Measurements from ENCODE around the gene CASQ1.

The CASQ1 gene

DNA sequence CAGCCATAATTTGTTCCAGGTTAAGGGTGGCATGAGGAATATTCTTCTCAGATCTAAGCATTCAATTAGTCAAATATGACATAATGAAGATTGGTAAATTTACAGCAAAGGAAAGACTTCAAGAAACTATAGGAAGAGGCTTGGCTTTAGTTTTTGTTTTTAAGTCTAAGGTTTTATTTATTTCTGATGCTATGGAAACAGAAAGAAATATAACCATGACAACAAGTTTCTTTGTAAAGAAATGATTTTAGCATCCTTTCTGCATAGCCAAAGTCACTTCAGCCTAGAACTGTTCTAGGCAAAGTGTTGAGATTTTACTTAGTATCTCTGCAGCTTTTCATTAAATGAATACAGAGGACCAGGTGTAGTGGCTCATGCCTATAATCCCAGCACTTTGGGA, 42.5 kb downstream of the CASQ1 start:
- no peak for DNase-seq

- no peak for DNase-seq
These were observed 46.4 kb downstream of the CASQ1 start for GRCh38 chr1:160236806-160237205.

DNA sequence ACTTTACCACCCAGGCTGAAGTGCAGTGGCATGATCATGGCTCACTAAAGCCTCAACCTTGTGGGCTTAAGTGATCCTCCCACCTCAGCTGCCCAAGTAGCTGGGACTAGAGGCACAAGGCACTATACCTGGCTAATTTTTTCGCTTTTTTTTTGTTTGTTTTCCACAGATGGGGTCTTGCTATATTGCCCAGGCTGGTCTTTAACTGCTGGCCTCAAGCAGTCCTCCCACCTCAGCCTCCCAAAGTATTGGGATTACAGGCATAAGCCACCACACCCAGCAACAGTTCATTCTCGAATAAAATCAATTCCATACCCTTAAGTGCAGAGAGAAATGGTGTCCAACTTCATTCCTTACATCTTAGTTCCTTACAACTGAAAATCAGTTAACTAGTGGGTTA, 47.2 kb downstream of the CASQ1 start:
- no peak for DNase-seq

DNA sequence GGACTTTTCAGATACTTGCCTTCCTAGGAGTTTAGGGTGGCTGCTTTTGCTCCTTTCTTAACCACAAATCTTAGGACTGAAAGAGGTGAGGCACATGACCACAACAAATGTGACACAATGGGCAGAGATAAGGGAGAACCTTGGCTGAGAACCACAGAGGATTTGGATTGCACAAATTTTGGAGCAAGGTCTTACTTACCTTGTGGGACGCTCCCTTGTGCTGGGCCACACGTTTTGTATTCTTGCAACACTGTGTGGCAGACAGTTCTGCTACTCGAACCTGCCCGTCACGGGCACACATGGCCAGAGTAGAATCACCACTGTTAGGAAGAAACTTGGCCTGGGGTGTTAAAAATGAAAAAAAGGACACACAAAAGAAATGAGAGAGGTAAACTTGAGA, 48.0 kb downstream of the CASQ1 start:
- DNase-seq, result no peak

- no peak for DNase-seq
These were observed 49.4 kb downstream of the CASQ1 start for GRCh38 chr1:160239582-160240299.

DNA sequence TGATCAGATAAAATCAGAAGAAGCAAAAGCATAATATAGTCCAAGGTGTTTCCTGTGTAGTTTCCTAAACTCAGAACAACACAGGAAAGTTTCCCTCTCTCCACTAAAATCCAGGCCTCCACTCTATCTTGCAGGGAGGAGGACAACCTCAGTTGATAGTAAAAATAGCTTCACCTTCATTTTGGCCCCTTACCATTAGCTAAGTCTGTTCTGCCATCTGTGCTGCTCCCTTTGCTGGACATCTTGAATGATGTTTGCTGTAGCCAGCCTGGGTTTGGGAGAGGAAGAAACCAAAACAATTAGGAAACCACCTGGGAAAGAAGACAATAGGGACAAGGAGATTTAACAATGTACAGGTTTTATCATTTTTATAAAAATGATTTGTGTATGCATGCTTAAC, 53.4 kb downstream of the CASQ1 start:
- DNase-seq, result no peak

DNA sequence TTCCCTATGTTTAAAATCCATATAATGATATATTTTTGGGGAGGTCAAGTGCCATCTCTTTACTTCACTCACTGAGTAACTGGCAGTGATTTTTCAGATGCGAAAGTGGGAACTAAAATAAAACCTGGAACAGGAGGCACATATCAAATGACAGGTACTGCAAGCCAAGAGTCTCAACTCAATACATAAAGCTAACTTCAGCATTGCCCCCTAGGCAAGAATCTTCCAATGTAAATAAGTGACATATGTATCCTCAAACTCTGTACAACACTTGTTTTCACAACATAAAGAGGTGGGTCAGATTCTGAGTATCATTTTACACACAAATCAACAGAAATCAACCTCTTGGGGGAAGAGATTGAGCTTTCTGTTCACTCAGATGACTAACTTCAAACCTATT, 53.8 kb downstream of the CASQ1 start:
- DNase-seq, result no peak

DNA sequence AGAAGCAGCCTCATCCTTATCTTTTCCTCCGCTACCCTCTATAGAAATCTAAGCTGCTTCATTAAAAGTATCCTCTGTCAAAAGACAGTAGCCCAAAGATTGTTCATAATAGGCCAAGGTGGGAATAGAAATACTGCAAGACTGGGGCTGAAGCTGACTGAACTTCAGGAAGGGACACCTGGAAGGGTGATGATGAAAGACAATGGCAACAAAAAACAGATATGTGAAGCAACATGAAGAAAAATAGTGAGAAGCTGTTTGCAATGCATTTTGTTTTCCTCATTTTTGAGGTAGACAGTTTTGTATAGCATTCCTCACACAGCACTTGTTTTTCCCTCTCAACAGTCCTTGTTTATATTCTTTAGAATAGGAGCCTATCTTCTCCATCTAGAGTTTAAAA, 55.1 kb downstream of the CASQ1 start:
- DNase-seq, result no peak

DNA sequence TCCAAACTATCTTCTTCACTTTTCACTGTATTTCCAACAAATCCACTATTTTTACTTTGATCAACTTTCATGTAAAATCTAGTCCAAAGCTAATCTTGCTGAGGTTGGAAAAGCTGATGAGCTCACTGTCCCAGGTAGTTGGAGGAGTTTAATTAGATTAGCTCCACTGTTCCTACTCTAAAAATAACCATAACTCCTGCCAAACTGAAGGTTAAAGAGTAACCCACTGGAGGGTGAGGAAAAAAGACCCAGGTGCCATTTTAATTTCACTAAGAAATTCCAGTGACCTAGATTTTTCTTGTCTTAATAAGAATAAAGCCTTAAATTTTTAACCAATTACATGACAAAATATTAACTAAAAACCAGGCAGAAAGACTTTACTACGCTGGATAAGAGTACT, 56.7 kb downstream of the CASQ1 start:
- DNase-seq, result no peak

- DNase-seq, result no peak
These were observed 60.6 kb downstream of the CASQ1 start for GRCh38 chr1:160251011-160251410.

Measured in NCI-H446 treated with DMSO at 0.1 percent for 48 hours (cell line).